Esophagus squamous epithelium (tissue), 5 donors: ENCODE data around the gene MAP7D3. TPM values are rescaled to one million over a fixed set of nuclear protein-coding genes. Genes with fewer than 3 reads are reported as not detected.

Experiments used
- DNase-seq: peaks from one replicate; lab custom pipeline; 2025; lab: John Stamatoyannopoulos, UW
- H3K27ac ChIP-seq, 4 donors: fragments of 200-600 bp; sonication (generic); one replicate each; pipeline ENCODE4 v1.5.1; 2016 to 2019; ENCODE audit warnings: mild to moderate bottlenecking in 1 of 4
- H3K27me3 ChIP-seq, 4 donors: fragments of 200-600 bp; sonication (generic); 1 replicate in 3 of 4; 2 replicates in 1 of 4; pipeline versions ENCODE4 v1.5.1 to v1.6.0; 2017 to 2021; ENCODE audit warnings: antibody characterized with exemption in 1 of 4
- H3K36me3 ChIP-seq, 3 donors: fragments of 200-600 bp; sonication (generic); one replicate each; pipeline ENCODE4 v1.5.1; 2016 to 2019
- H3K4me1 ChIP-seq, 3 donors: fragments of 200-600 bp; sonication (generic); one replicate each; pipeline ENCODE4 v1.5.1; 2017 to 2019
- H3K4me3 ChIP-seq, 4 donors: fragments of 200-600 bp; sonication (generic); 1 replicate in 3 of 4; 2 replicates in 1 of 4; pipeline ENCODE4 v1.5.1; 2016 to 2019; ENCODE audit warnings: mild to moderate bottlenecking in 2 of 4, moderate library complexity in 1 of 4
- H3K9me3 ChIP-seq, 3 donors: fragments of 200-600 bp; sonication (generic); one replicate each; pipeline ENCODE4 v1.5.1; 2016 to 2019
- POLR2A ChIP-seq, 4 donors: fragments of 450-650 bp; IDR thresholded peaks; one replicate each; pipeline ENCODE4 v1.6.1; 2017; ENCODE audit warnings: antibody characterized with exemption in 4 of 4, mild to moderate bottlenecking in 4 of 4, moderate library complexity in 3 of 4
- WGBS, 2 donors: methylation state at CpG; one replicate each; pipeline ENCODE4 v1.1.5; 2018; 5-methylcytosine and 5-hydroxymethylcytosine counted together
- intact Hi-C: fragments of 100-400 bp; cut with DNase I; formaldehyde crosslinking; loops from one replicate; pipeline ENCODE4 v1.15.0; 2022
- total RNA-seq, 4 donors: library from RNA; depleted of rRNA; stranded (reverse); fragments of >200 nt; gene quantifications; one replicate each; pipeline ENCODE4 v1.1.0, GENCODE V29; 2016
- TF ChIP-seq, protein P1 (sequence below), 6 experiments: fragments of 450-650 bp in 4 of 6; fragments of 200-600 bp in 2 of 6; sonication (generic) in 2 of 6; IDR thresholded peaks; one replicate each; pipeline ENCODE4 v1.5.1; 2016 to 2019; ENCODE audit warnings: antibody characterized with exemption in 6 of 6, mild to moderate bottlenecking in 4 of 6, moderate library complexity in 4 of 6
- donor health status: DM: yes; HTN: yes; CAD: no.

MAP7D3 gene
- total RNA-seq, 4 donors from 2014 or later: 1.3 to 11.8 (median 6.4) TPM

DNA sequence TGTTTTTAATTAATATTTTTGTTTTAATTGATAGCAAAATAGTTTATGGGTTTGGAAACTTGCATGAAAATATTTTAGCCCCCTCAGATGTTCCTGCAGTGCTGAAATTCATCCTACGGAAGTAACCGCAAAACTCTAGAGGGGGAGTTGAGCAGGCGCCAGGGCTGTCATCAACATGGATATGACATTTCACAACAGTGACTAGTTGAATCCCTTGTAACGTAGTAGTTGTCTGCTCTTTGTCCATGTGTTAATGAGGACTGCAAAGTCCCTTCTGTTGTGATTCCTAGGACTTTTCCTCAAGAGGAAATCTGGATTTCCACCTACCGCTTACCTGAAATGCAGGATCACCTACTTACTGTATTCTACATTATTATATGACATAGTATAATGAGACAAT is 40.4 kb downstream of the MAP7D3 start:
- no peak for TF ChIP-seq POLR2A (IDR thresholded peaks at IDR 0.05)
- TF ChIP-seq, protein P1, sequence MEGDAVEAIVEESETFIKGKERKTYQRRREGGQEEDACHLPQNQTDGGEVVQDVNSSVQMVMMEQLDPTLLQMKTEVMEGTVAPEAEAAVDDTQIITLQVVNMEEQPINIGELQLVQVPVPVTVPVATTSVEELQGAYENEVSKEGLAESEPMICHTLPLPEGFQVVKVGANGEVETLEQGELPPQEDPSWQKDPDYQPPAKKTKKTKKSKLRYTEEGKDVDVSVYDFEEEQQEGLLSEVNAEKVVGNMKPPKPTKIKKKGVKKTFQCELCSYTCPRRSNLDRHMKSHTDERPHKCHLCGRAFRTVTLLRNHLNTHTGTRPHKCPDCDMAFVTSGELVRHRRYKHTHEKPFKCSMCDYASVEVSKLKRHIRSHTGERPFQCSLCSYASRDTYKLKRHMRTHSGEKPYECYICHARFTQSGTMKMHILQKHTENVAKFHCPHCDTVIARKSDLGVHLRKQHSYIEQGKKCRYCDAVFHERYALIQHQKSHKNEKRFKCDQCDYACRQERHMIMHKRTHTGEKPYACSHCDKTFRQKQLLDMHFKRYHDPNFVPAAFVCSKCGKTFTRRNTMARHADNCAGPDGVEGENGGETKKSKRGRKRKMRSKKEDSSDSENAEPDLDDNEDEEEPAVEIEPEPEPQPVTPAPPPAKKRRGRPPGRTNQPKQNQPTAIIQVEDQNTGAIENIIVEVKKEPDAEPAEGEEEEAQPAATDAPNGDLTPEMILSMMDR (IDR thresholded peaks at IDR 0.05): no peak
- no peaks in the 10 kb centered on the region for H3K9me3 ChIP-seq
- H3K27ac ChIP-seq: peak overlapping the region in 2 of 4 donors; percentile 39 to 74
- WGBS, 2 donors: 56 to 78% methylated on average over 3 to 5 of the region's 5 CpGs
- H3K4me1 ChIP-seq: peaks cover 0 to 33% (median 13%) of the 10 kb centered on the region in 3 donors
- no peak for DNase-seq
- H3K27me3 ChIP-seq: no peaks in the 10 kb centered on the region
- H3K36me3 ChIP-seq: peaks cover 0 to 16% (median 0%) of the 10 kb centered on the region in 3 donors
- H3K4me3 ChIP-seq: no peak overlapping the region
- intact Hi-C loops: no loop called here

DNA sequence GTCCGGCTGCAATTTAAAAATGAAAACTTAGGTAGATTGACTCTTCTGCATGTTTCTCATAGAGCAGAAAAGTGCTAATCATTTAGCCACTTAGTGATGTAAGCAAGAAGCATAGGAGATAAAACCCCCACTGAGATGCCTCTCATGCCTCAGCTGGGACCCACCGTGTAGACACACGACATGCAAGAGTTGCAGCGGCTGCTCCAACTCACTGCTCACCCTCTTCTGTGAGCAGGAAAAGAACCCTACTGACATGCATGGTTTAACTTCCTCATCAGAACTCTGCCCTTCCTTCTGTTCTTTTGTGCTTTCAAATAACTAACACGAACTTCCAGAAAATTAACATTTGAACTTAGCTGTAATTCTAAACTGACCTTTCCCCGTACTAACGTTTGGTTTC is 41.0 kb downstream of the MAP7D3 start:
- no peaks in the 10 kb centered on the region for H3K27me3 ChIP-seq

DNA sequence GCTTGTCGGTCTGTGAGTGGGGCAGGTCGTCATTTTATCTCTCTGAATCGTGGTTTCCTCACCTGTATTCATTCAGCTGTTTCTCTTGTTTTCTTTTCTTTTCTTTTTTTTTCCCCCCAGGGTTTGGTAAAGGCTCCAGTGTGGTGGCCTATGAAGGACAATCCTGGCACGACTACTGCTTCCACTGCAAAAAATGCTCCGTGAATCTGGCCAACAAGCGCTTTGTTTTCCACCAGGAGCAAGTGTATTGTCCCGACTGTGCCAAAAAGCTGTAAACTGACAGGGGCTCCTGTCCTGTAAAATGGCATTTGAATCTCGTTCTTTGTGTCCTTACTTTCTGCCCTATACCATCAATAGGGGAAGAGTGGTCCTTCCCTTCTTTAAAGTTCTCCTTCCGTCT is 41.4 kb downstream of the MAP7D3 start:
- Histone ChIP-seq H3K36me3 (peaks cover 0 to 16% (median 0%) of the 10 kb centered on the region in 3 donors), H3K4me3 (no peak overlapping the region), H3K9me3 (no peaks in the 10 kb centered on the region), H3K27me3 (no peaks in the 10 kb centered on the region), H3K27ac (peak overlapping the region in 3 of 4 donors; percentile 74 to 77 (median 76)), H3K4me1 (peaks cover 0 to 38% (median 17%) of the 10 kb centered on the region in 3 donors)
- 43 to 53% methylated on average over 9 of the region's 9 CpGs for WGBS, 2 donors
- intact Hi-C loops: no loop called here
- TF ChIP-seq POLR2A (IDR thresholded peaks at IDR 0.05): no peak
- TF ChIP-seq, protein P1 (IDR thresholded peaks at IDR 0.05): no peak
- no peak for DNase-seq

More for the DNA sequence above, 41.0 kb downstream of the MAP7D3 start:
- peaks cover 0 to 16% (median 0%) of the 10 kb centered on the region in 3 donors for H3K36me3 ChIP-seq
- no peak for DNase-seq
- TF ChIP-seq, protein P1 (IDR thresholded peaks at IDR 0.05): no peak
- no peak for TF ChIP-seq POLR2A (IDR thresholded peaks at IDR 0.05)
- H3K4me3 ChIP-seq: no peak overlapping the region
- no peaks in the 10 kb centered on the region for H3K9me3 ChIP-seq
- H3K4me1 ChIP-seq: peaks cover 0 to 38% (median 14%) of the 10 kb centered on the region in 3 donors
- H3K27ac ChIP-seq: peak overlapping the region in 3 of 4 donors; percentile 34 to 77 (median 74)
- WGBS, 2 donors: 51 to 60% methylated on average over 7 of the region's 7 CpGs
- intact Hi-C loops: no loop called here

DNA sequence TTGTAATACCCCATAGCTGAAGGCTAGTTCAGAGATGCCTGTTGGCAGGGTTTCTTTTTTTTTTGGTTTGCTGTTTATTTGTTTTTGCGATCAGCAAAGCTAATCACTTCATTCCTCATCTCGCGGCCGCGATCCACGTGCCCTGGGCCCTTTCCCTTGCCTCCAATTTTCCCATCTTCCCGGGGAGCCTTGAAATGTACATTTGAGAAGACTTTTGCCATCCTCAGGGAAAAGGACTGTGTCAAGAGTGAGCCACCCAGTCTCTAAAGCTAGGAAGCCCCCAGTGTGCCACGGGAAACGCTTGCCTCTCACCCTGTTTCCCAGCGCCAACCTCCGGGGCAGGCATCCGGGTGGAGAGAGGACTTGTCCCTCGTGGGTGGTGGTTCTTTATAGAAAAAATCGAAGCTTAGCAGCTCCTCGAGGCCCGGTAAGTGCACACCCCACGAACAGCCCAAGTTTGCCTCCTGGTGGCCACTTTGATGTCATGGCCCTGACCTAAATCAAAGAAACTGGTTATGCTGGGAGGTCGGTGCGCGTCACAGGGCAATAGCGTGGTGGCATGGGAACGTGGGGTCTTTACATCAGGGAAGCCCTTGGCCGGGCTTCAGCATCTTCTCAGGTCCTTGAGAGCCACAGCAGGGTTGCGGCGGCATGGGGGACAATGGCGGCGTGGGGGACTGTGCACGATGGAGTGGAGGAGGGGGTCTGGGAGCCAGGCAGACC is 42.0 kb downstream of the MAP7D3 start:
- Histone ChIP-seq H3K9me3 (no peaks in the 10 kb centered on the region), H3K27me3 (no peaks in the 10 kb centered on the region), H3K4me1 (peaks cover 0 to 41% (median 21%) of the 10 kb centered on the region in 3 donors), H3K36me3 (peaks cover 0 to 16% (median 0%) of the 10 kb centered on the region in 3 donors), H3K27ac (peak overlapping the region in 3 of 4 donors; percentile 74 to 77 (median 76)), H3K4me3 (no peak overlapping the region)
- 55 to 68% methylated on average over 8 to 9 of the region's 28 CpGs for WGBS, 2 donors
- TF ChIP-seq, protein P1 (IDR thresholded peaks at IDR 0.05): peak in 5 of 6 experiments; percentile 45 to 59 (median 53)
- no peak for TF ChIP-seq POLR2A (IDR thresholded peaks at IDR 0.05)
- intact Hi-C loops: no loop called here
- DNase-seq: no peak

DNA sequence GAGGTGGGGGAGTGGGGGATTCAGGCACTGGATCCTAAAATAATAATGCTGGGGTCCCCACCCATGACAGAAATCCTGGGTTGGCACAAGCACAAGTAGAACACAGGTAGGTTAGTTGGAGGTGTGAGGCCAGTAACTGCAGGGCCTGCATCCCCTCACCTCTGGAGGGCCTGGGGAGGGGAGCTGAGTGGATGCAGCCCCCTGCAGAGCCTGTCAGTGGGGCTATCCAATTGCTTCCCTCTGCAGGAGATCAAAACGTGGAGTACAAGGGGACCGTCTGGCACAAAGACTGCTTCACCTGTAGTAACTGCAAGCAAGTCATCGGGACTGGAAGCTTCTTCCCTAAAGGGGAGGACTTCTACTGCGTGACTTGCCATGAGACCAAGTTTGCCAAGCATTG is 43.7 kb downstream of the MAP7D3 start:
- 72% methylated on average over 4 of the region's 4 CpGs; no CpG with 5 or more reads in 1 of the 2 donors for WGBS, 2 donors
- intact Hi-C loops: no loop called here
- Histone ChIP-seq H3K4me1 (peaks cover 0 to 44% (median 24%) of the 10 kb centered on the region in 3 donors), H3K27ac (peak overlapping the region in 3 of 4 donors; percentile 74 to 77 (median 76)), H3K27me3 (no peaks in the 10 kb centered on the region), H3K36me3 (peaks cover 0 to 16% (median 0%) of the 10 kb centered on the region in 3 donors), H3K9me3 (no peaks in the 10 kb centered on the region), H3K4me3 (no peak overlapping the region)
- TF ChIP-seq, protein P1 (IDR thresholded peaks at IDR 0.05): no peak
- TF ChIP-seq POLR2A (IDR thresholded peaks at IDR 0.05): no peak
- DNase-seq: no peak
